HG03196 (cell line): ENCODE measurements around the gene DNASE2.
"Not testable (repeated sequence)": the region's sequence is repeated elsewhere in the genome, so short reads cannot be mapped to it uniquely, and the experiment has no call there.

ENCODE experiments used
- ATAC-seq: cut with Tn5 transposase; IDR thresholded peaks from one replicate; pipeline ENCODE4 v1.9.1; 2021; ENCODE audit not compliant: unreplicated experiment

DNASE2 gene

GRCh38 chr19:12865746-12866415, 15.4 kb downstream of the DNASE2 start:
- no peak for ATAC-seq

- no peak for ATAC-seq
Observed at GRCh38 chr19:12864721-12865715, 16.2 kb downstream of the DNASE2 start.

- ATAC-seq, result no peak
Observed at GRCh38 chr19:12864143-12864542, 17.1 kb downstream of the DNASE2 start.

GRCh38 chr19:12859546-12859945, 21.7 kb downstream of the DNASE2 start:
- no peak for ATAC-seq

GRCh38 chr19:12858041-12858928, 23.0 kb downstream of the DNASE2 start:
- ATAC-seq, result no peak

GRCh38 chr19:12856653-12857052, 24.6 kb downstream of the DNASE2 start:
- no peak for ATAC-seq

- no peak for ATAC-seq
Observed at GRCh38 chr19:12847159-12848139, 33.8 kb downstream of the DNASE2 start.

- ATAC-seq, result not testable (repeated sequence)
Observed at GRCh38 chr19:12846613-12847012, 34.6 kb downstream of the DNASE2 start.

- no peak for ATAC-seq
Observed at GRCh38 chr19:12843999-12844732, 37.1 kb downstream of the DNASE2 start.

- no peak for ATAC-seq
Observed at GRCh38 chr19:12843328-12843727, 37.9 kb downstream of the DNASE2 start.

- ATAC-seq, result no peak
Observed at GRCh38 chr19:12842511-12842910, 38.7 kb downstream of the DNASE2 start.

GRCh38 chr19:12841094-12841493, 40.2 kb downstream of the DNASE2 start:
- ATAC-seq, result no peak

- ATAC-seq, result no peak
Observed at GRCh38 chr19:12840091-12841079, 40.9 kb downstream of the DNASE2 start.

- ATAC-seq, result no peak
Observed at GRCh38 chr19:12838886-12839756, 42.1 kb downstream of the DNASE2 start.

- no peak for ATAC-seq
Observed at GRCh38 chr19:12838182-12838885, 42.9 kb downstream of the DNASE2 start, which contains the start of gene MAST1. TSS of gene MAST1 (plus strand) at chr19:12838515. CDS start at chr19:12838573, 58 bp downstream.

GRCh38 chr19:12837225-12837624, 44.0 kb downstream of the DNASE2 start:
- ATAC-seq, result no peak
